ENCODE data around the gene CCR1. TPM values are rescaled to one million over a fixed set of nuclear protein-coding genes. Genes with fewer than 3 reads are reported as not detected.

The CCR1 gene
- total RNA-seq, 1 donor: under 0.01 TPM

- no peak for DNase-seq (ENCODE audit: low read depth)
- TF ChIP-seq CTCF (IDR thresholded peaks at IDR 0.05; ENCODE audit: insufficient read depth, low read depth, low read length): no peak
- no peak overlapping the region for H3K4me3 ChIP-seq (ENCODE audit: low read depth, low read length)
Observed at GRCh38 chr3:46239301-46239938, 31.3 kb upstream of the CCR1 start.

- no peak overlapping the region for H3K4me3 ChIP-seq (ENCODE audit: low read depth, low read length)
- no peak for TF ChIP-seq CTCF (IDR thresholded peaks at IDR 0.05; ENCODE audit: insufficient read depth, low read depth, low read length)
- DNase-seq (ENCODE audit: low read depth): no peak
Observed at GRCh38 chr3:46238386-46238785, 30.3 kb upstream of the CCR1 start.

- no peak for DNase-seq (ENCODE audit: low read depth)
- no peak overlapping the region for H3K4me3 ChIP-seq (ENCODE audit: low read depth, low read length)
- no peak for TF ChIP-seq CTCF (IDR thresholded peaks at IDR 0.05; ENCODE audit: insufficient read depth, low read depth, low read length)
Observed at GRCh38 chr3:46236294-46237054, 28.4 kb upstream of the CCR1 start.

- no peak for DNase-seq (ENCODE audit: low read depth)
- H3K4me3 ChIP-seq (ENCODE audit: low read depth, low read length): no peak overlapping the region
- TF ChIP-seq CTCF (IDR thresholded peaks at IDR 0.05; ENCODE audit: insufficient read depth, low read depth, low read length): no peak
Observed at GRCh38 chr3:46235425-46235824, 27.3 kb upstream of the CCR1 start.

- no peak for TF ChIP-seq CTCF (IDR thresholded peaks at IDR 0.05; ENCODE audit: insufficient read depth, low read depth, low read length)
- no peak overlapping the region for H3K4me3 ChIP-seq (ENCODE audit: low read depth, low read length)
- DNase-seq (ENCODE audit: low read depth): no peak
Observed at GRCh38 chr3:46233194-46233593, 25.1 kb upstream of the CCR1 start.

GRCh38 chr3:46231323-46231722, 23.2 kb upstream of the CCR1 start:
- TF ChIP-seq CTCF (IDR thresholded peaks at IDR 0.05; ENCODE audit: insufficient read depth, low read depth, low read length): no peak
- H3K4me3 ChIP-seq (ENCODE audit: low read depth, low read length): no peak overlapping the region
- DNase-seq (ENCODE audit: low read depth): no peak
